ENCODE results near the gene SND1. TPM values are rescaled to one million over a fixed set of nuclear protein-coding genes. Genes with fewer than 3 reads are reported as not detected.

Gene SND1
- 100 to 1,000 TPM; 105 to 266 (median 135) TPM for total RNA-seq
- polyA plus RNA-seq = 100 to 1,000 TPM in 1 of 3 donors, 10 to 100 TPM in 2; 58.9 to 164 (median 93.7) TPM
- long read RNA-seq, donor 1, transcript SND1-201 (24 exons, 3,476 nt) = major isoform, 11 of 43 reads
- long read RNA-seq, donor 1, partial matches to known transcripts = 29 of 43 reads
- long read RNA-seq, donor 1, other reads (novel, unspliced or antisense) = 0 of 43 reads
- long read RNA-seq, donor 2, transcript SND1-201 (24 exons, 3,476 nt) = major isoform, 8 of 26 reads
- long read RNA-seq, donor 2, partial matches to known transcripts = 17 of 26 reads
- long read RNA-seq, donor 2, other reads (novel, unspliced or antisense) = 0 of 26 reads
- long read RNA-seq, donor 3, transcript SND1-201 (24 exons, 3,476 nt) = major isoform, 13 of 20 reads
- long read RNA-seq, donor 3, partial matches to known transcripts = 6 of 20 reads
- long read RNA-seq, donor 3, other reads (novel, unspliced or antisense) = 0 of 20 reads
- long read RNA-seq, donor 4, transcript SND1-201 (24 exons, 3,476 nt) = major isoform, 30 of 40 reads
- long read RNA-seq, donor 4, partial matches to known transcripts = 8 of 40 reads
- long read RNA-seq, donor 4, other reads (novel, unspliced or antisense) = 2 of 40 reads
- long read RNA-seq, donor 5, transcript SND1-201 (24 exons, 3,476 nt) = major isoform, 400 of 441 reads
- long read RNA-seq, donor 5, partial matches to known transcripts = 20 of 441 reads
- long read RNA-seq, donor 5, other reads (novel, unspliced or antisense) = 21 of 441 reads
- long read RNA-seq, donor 6, transcript SND1-201 (24 exons, 3,476 nt) = major isoform, 23 of 30 reads
- long read RNA-seq, donor 6, partial matches to known transcripts = 4 of 30 reads
- long read RNA-seq, donor 6, other reads (novel, unspliced or antisense) = 2 of 30 reads
- long read RNA-seq, donor 7, partial matches to known transcripts = 33 of 39 reads
- long read RNA-seq, donor 7, other reads (novel, unspliced or antisense) = 0 of 39 reads
- long read RNA-seq, donor 8, transcript SND1-201 (24 exons, 3,476 nt) = major isoform, 23 of 80 reads
- long read RNA-seq, donor 8, partial matches to known transcripts = 53 of 80 reads
- long read RNA-seq, donor 8, other reads (novel, unspliced or antisense) = 0 of 80 reads
- long read RNA-seq, donor 9, transcript SND1-201 (24 exons, 3,476 nt) = major isoform, 6 of 17 reads
- long read RNA-seq, donor 9, partial matches to known transcripts = 6 of 17 reads
- long read RNA-seq, donor 9, other reads (novel, unspliced or antisense) = 0 of 17 reads
- long read RNA-seq, donor 10, transcript SND1-201 (24 exons, 3,476 nt) = major isoform, 5 of 36 reads
- long read RNA-seq, donor 10, partial matches to known transcripts = 31 of 36 reads
- long read RNA-seq, donor 10, other reads (novel, unspliced or antisense) = 0 of 36 reads

DNA sequence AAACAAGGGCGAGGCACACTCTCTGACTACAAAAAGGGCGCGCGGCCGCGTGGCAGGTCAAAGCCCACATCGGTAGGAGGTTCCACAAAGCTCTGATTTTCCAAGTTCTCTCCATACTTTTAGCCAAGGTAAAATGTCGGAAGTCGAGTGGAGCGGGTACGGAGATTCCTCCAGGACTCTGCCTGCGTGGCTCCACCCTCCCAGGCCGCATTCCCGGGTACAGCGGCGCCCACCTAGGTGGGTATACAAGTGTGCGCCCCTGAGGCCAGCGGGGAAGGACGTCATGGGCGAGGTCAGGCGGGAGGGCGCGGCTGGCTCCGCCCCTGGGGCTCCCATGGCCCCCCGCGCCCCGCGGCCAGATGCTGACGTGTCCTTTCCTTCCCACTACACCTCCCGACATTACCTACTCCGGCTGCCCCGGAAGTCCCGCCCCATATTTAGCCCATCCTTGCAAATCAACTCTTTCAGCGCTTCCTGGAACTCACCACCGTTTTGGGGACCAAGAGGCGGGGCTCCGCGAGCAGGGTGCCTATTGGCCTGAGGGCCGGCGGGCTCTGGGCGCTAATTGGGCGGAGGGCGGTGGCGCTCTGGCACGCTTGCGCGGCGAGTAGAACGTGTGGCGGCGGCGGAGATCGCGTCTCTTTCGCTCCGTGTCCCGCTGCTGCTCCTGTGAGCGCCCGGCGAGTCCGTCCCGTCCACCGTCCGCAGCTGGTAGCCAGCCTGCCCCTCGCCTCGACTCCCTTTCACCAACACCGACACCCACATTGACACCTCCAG is at the start of gene SND1:
Gene SND1 (plus strand): TSS at position 639 of the 777 bp plus-strand sequence. CDS start 180 bp downstream, outside the sequence.
- no peak for TF ChIP-seq CTCF (IDR thresholded peaks at IDR 0.05)
- peak; percentile 75 to 92 for TF ChIP-seq POLR2A (IDR thresholded peaks at IDR 0.05)
- H3K27ac ChIP-seq = peak within 1 kb of the TSS; percentile 81 to 98 (median 94)
- no peaks in the 10 kb centered on the region for H3K9me3 ChIP-seq (replicated peaks in 1 of 3)
- H3K4me3 ChIP-seq = peak within 1 kb of the TSS; percentile 65 to 95 (median 88)
- H3K27me3 ChIP-seq = no peaks in the 10 kb centered on the region
- intact Hi-C loops (cut with DNase I) = no loop called here
- peak; percentile 99 to 100 (median 100) for DNase-seq
- H3K4me1 ChIP-seq (replicated peaks in 1 of 2) = peaks cover 12 to 33% of the 10 kb centered on the region in 2 donors
- 0 to 2% (median 0%) methylated on average over 38 to 67 of the region's 67 CpGs for WGBS, 4 donors
- H3K36me3 ChIP-seq (replicated peaks in 1 of 2) = no peaks in the 10 kb centered on the region

DNA sequence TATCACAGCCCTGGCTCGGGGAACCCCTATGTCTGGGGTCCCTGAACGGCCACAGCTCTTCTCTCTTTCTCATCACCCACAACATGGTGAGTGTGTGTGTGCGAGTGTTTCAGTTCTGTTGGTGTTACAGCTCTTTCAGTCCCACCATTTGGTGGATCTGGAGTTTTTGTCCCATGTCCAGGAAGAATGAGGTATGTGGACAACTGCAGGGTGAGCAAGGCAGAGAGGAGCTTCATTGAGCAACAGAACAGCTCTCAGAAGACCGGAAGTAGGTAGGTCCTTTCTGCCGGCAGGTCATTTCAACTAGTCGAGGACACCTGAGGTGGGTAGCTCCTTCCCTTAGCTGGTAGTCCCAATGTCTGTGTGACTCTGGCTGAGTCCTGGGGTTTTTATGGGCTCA is 43.5 kb upstream of the SND1 start:
- H3K4me3 ChIP-seq = no peak overlapping the region
- TF ChIP-seq POLR2A (IDR thresholded peaks at IDR 0.05) (no peak), CTCF (IDR thresholded peaks at IDR 0.05) (no peak)
- no peaks in the 10 kb centered on the region for H3K4me1 ChIP-seq (replicated peaks in 1 of 2)
- DNase-seq = no peak
- H3K9me3 ChIP-seq (replicated peaks in 1 of 3) = no peaks in the 10 kb centered on the region
- WGBS, 4 donors = 80 to 89% (median 85%) methylated on average over 5 to 6 of the region's 6 CpGs
- H3K27me3 ChIP-seq = no peaks in the 10 kb centered on the region
- intact Hi-C loops (cut with DNase I) = no loop called here
- H3K27ac ChIP-seq = no peak overlapping the region
- H3K36me3 ChIP-seq (replicated peaks in 1 of 2) = no peaks in the 10 kb centered on the region

DNA sequence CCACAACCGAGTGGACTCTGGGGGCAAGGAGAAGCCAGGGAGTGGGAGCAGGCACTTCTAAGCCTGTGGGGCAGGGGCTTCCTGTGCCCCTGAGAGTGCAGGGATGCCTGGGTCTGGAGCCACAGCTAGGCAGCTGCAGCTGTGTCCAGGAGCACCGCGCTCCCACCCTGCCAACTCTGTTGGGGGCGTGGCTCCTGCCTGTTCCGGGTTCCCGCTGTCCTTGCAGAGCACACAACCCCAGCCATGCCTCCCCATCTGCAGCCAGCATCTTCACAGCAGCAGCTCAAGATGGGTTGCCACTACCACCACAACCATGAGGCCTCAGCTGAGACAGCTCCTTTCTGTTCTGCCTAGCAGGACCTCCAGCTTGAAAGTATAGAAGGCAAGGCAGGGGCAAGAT is 42.7 kb upstream of the SND1 start:
- intact Hi-C loops (cut with DNase I) = loop anchor here in 1 of 2 donors (1.0 kb wide), 1 partner anchor 10 kb away; no protein-coding TSS in a partner anchor
- Histone ChIP-seq H3K4me3 (no peak overlapping the region), H3K27me3 (no peaks in the 10 kb centered on the region), H3K27ac (no peak overlapping the region), H3K4me1 (replicated peaks in 1 of 2) (no peaks in the 10 kb centered on the region), H3K36me3 (replicated peaks in 1 of 2) (no peaks in the 10 kb centered on the region), H3K9me3 (replicated peaks in 1 of 3) (no peaks in the 10 kb centered on the region)
- WGBS, 4 donors = 88 to 93% (median 90%) methylated on average over 4 to 6 of the region's 6 CpGs; no CpG with 5 or more reads in 1 of the 4 donors
- TF ChIP-seq CTCF (IDR thresholded peaks at IDR 0.05) (no peak), POLR2A (IDR thresholded peaks at IDR 0.05) (no peak)
- DNase-seq = no peak
